EL (cell line): ENCODE measurements around the gene LARP6.
"Not testable (repeated sequence)": the region's sequence is repeated elsewhere in the genome, so short reads cannot be mapped to it uniquely, and the experiment has no call there.

ENCODE experiments used
- DNase-seq: peaks from one replicate; pipeline ENCODE4 v3.0.0-alpha.2; 2016

Gene LARP6

DNA sequence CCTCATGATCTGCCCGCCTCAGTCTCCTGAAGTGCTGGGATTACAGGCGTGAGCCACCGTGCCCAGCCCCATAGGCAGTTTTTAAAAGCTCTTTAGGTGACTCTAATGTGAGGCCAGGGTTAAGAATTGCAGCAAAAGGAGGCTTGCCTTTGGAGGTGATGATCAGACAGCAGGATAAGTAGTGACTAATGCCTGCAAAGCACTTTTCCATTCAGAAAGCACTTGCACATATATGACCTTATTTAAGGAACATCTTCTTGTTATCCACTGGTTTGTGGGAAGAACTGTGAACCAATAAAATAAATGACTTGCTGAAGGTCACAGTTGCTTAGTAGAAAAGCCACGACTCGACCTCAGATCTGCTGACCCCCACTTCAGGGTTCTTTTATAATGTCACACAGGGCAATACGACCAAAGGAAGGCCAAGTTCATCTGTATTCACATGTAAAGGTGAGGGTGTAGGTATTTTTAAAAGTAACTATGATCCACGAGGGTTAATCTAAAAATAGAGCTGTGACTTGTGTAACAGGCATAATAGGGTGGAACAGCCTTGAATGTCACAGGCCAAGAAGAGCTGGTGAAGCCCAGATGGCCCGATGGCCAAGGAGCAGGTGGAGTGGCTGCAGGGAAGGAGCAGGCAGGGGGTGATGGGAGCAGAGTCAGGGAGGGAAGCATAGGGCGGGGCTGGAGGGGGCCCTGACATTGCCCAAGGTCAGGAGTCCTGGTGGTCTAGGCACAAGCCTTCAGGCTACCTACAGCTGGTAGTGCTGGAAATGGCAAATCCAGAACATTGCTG is 24.4 kb downstream of the LARP6 start:
- no peak for DNase-seq

DNA sequence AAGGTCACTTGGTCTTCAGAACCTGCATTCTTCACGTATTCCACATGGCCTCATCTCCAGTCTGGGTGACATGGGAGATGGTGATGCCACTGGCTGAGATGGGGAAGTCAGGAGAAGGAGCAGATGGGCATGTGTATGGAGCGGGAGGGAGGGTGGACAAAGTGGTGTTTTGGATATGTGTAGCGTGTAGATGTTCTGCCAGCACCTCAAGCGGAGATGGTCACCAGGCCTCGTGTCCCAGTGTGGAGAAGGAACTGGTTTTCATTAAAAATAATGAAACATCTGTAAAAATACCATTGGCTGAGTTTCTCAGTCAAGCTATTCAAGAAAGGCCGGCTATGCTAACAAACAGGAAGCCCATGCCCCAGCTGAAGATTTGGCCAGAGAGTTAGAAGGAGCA is 26.2 kb downstream of the LARP6 start:
- DNase-seq, result no peak

DNA sequence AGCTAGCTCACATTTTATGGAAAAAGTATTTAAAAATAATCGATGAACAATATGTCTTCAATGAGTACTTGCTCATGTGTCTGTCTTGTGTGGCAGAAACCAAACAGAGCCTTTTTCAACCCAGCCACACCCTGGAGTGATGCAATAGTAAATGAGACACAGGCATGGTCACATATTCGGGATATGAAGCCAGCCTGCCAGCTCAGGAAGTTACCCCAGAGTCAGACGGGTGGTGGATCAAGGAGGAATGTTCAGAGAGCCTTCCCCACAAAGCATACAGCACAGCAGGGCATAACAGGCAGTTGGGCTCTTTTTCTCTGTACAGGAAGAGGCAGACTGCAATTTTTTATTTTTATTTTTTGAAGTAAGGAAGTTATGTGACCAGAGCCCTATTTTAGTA is 27.3 kb downstream of the LARP6 start:
- peak; percentile 89 for DNase-seq

- no peak for DNase-seq
Measured at GRCh38 chr15:70825841-70826240, 28.1 kb downstream of the LARP6 start.

GRCh38 chr15:70823196-70823595 is 30.8 kb downstream of the LARP6 start:
- no peak for DNase-seq

GRCh38 chr15:70820214-70820613 is 33.7 kb downstream of the LARP6 start:
- no peak for DNase-seq

GRCh38 chr15:70818580-70818979 is 35.4 kb downstream of the LARP6 start:
- DNase-seq, result no peak

GRCh38 chr15:70817266-70817665 is 36.7 kb downstream of the LARP6 start:
- no peak for DNase-seq

DNA sequence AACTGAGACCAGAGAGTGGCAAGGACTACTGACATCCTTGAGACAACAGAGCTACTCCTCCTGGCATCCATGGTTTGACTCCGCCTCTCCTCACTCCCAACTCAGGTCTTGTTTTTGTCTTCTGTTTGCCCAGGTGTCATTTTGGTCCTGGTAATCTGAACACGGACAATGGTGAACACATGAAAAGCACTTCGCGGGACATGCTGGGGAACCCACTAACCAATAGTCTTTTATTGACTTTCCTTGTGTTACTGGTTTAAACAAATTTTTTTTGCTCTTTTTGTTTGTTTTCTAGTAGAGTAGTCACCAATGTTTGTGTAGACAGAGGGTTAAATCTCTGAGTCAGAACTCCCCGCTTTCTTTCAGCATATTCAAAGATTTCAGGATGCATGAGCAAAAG is 38.4 kb downstream of the LARP6 start:
- DNase-seq, result no peak

DNA sequence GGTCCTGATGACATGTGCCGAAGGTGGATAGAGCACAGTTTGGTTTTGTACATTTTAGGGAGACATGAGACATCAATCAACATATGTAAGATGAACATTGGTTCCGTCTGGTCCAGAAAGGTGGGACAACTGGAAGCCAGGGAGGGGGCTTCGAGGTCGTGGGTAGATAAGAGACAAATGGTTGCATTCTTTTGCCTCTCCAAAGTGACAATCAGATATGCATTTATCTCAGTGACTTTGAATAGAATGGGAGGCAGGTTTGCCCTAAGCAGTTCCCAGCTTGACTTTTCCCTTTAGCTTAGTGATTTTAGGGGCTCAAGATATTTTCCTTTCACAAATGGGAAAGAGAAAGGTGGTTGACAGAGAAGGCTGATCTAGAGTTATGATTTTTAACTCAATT is 38.9 kb downstream of the LARP6 start:
- DNase-seq, result not testable (repeated sequence)

- no peak for DNase-seq
Measured at GRCh38 chr15:70812827-70813364, 41.1 kb downstream of the LARP6 start.

- no peak for DNase-seq
Measured at GRCh38 chr15:70810916-70811578, 42.9 kb downstream of the LARP6 start.

DNA sequence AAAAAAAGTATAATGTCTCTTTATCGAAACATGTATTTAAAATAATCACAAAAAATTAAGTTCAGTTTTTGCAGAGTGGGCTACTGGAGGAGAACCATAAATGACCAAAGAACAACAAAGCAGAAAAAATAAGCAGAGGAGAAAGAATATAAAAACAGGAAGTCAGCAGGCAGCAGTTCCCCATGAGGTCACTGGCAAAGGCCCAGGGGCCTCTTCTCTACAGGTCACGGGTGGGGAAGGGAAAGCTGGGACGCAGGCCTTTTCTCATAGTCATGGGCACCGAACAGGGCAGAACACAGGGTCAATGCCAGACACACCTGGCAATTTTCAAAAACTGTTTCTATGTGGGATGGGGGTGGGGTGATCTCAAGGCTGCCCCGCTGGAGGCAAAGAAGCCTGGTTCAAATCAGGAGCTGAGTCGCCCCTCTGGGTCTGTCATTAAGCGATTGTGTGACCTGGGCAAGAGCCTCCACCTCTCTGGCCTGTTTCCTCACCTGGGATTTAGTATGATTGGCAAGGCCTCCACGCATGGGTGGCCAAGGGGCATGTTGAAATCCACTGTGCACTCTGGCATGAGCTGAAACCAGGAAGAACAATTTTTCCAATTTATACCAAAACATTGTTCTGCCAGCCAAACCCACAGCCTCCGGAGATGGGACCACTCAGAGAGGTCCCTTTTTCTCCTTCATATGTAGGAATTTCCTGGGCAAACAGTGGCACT is 46.8 kb downstream of the LARP6 start:
- DNase-seq, result no peak

DNA sequence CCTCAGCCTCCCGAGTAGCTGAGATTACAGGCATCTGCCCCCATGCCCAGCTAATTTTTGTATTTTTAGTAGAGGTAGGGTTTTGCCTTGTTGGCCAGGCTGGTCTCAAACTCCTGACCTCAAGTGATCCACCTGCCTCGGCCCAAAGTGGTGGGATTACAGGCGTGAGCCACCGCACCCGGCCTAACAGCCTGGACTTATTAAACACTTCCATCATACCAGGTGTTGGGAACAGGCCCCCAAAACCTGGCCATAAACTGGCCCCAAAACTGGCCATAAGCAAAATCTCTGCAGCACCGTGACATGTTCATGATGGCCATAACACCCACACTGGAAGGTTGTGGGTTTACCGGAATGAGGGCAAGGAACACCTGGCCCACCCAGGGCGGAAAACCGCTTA is 49.6 kb downstream of the LARP6 start:
- not testable (repeated sequence) for DNase-seq

GRCh38 chr15:70802629-70803028 is 51.3 kb downstream of the LARP6 start:
- DNase-seq, result peak; percentile 93

- peak; percentile 24 for DNase-seq
Measured at GRCh38 chr15:70801109-70801508, 52.8 kb downstream of the LARP6 start.

DNA sequence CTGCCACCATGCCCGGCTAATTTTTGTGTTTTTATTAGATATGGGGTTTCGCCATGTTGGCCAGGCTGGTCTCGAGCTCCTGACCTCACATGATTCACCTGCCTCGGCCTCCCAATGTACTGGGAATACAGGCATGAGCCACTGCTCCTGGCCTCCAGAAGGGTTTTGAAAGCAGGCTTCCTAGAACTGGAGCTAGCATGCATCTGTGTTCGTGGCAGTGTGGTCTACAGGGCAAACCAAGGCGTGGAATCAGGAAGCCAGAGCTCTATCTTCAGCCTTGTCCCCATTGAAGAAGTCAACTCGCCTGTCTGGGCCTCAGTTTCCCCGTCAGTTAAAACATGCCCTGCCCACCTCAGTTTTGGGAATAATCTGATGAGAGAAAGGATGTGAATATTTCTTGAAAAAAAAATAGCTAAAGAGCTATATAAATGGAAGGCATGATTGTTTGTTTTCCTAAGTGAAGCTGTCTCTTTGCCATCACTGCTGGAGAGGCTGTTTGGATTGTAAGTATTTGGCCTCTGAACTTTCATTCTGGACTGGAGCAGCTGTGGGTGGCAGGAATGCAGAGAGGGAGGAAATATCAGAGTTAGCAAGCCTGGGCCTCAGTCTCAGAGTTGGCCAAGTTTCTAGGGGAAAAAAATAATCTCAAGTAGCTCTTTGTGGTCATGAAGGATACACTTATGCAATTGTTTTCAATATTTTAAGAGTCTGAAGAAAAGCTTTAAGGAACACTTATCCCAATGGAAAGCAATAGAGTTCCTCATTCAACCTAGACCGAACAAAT is 54.1 kb downstream of the LARP6 start:
- DNase-seq, result peak; percentile 97

DNA sequence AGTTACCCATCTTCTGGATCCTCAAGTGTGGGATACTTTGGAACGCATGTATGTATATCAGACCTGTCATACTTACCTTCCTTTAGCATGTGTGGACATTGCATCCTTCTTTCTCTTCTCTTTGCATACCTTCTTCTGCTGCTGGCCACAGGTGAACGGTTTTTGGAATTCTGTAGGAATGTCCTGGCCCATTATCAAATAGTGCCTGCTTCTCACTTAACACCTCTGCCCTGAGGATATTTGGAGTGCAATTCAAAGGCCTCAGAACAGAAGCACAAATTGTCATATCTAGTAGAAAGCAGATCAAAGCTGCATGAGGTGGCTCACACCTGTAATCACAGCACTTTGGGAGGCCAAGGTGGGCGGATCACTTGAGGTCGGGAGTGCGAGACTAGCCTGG is 56.5 kb downstream of the LARP6 start:
- no peak for DNase-seq

GRCh38 chr15:70796516-70797310 is 57.2 kb downstream of the LARP6 start:
- DNase-seq, result no peak

DNA sequence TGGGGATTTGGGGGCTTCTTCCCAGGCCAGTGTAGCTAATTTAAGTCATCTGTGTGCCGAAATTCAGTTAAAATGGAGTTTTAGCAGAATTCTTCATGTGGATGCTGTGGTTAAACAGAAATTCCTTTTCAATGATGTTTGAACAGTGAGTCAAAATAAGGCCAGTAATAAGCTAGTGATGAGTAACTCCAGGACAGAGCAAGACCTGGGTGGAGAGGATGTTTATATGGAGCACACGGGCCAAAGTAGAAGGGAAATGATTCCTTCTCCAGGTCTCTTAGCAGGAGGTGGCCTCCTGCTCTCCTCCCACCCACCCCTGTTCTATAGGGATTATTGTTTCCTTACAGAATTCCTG is 58.7 kb downstream of the LARP6 start:
- DNase-seq, result peak; percentile 96

DNA sequence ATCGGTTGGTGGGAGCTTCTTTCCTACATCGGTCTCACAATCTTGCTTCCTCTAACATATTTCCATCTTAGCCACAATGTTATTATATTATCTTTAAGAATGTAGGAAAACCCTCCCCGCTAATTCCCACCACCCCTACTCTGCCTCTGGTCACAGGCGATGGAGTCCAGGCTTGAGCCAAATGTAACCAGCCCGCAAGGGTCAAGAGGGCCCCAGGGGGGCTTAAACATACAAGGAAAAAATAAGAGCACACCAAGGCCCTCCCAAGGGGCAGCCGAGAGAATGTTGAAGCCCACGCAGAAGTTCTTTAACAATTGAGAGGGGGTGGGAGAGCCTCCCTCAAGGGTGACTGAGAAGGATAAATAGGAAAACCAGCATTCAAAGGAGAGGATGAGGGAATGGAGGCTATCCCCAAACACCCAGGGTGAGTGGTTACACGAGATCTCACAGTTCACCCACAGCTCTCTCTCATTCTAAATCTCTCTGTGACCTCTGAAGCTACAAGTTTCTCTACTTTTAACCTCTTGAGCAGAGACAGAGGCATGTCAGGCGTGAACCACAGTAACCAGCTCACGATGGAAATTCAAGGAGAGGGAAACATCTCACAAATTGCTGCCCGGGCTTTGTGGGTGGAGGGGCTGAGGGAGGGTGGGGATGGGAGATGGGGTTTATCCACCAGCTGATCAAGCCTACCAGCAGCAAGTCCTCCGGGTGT is 59.2 kb downstream of the LARP6 start:
- peak; percentile 73 for DNase-seq
